Inflammatory macrophage treated with lipopolysaccharide for 4 hours (primary cell): Measurements from ENCODE around the gene GLTP.
A peak's percentile ranks its signal among the peaks of the same experiment; 100 is the strongest.

Experiments
- DNase-seq: peaks from one replicate; pipeline ENCODE4 v3.0.0-alpha.2; 2020

The GLTP gene

DNA sequence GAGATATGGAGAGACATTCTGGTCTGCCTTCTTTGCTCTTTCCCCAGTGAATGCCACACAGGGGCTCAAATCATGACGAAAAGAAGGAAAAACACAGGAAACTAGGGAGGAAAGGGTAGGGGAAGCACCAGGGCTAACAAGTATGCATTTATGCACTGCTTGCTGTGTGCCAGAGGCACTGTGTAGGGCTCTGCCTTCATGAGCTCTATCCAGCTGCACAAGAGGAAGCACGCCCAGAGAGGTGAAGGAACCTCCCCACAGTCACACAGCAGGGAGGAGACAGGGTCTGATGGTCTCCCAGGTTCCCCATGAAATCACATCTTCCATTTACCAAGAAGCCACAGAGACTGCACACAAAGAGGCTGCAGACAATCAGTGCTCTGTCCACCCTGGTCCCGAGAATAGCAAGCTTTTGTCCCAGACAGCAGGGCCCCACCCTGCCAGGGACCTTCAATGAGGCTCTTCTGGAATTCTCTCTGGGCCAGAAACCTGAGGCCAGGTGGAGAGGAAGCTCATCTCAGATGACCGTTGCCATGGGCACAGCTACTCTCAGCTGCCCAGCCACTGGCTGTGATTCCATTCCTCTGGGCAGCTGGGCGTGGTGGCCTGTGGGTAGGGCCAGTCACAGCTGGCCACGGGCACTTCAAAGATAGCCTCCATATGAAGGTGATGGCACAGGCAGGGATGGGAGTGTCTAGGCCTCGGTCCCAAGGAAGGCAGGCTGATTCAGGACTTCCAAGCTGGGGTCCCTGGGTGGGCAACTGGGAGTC, 39.9 kb downstream of the GLTP start:
- no peak for DNase-seq

GRCh38 chr12:109839444-109839843, 40.9 kb downstream of the GLTP start:
- no peak for DNase-seq

GRCh38 chr12:109836916-109837315, 43.4 kb downstream of the GLTP start:
- DNase-seq: no peak

DNA sequence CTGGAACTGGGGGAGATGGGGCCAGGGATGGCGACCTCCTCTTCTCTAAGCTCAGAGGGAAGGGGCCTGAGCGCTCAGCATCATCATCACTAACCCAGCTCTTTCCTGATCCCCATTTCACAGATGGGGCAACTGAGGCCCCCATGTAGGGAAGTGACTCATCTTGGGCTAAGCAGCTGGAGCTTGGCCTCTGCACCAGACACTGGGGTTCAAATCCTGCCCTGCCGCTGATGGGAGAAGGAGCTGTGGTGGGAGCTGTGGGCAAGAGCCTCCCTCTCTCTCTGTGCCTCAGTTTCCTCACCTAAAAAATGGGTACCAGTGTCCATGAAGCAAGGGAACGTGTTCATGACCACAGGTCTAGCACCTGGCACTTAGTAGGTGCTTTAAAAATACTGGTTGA, 44.5 kb downstream of the GLTP start:
- DNase-seq: no peak

GRCh38 chr12:109833307-109834189, 46.8 kb downstream of the GLTP start, which contains the start of gene TRPV4:
TSS of gene TRPV4 (minus strand) at chr12:109833398. CDS start at chr12:109814796, 18,602 bp downstream.
- no peak for DNase-seq

DNA sequence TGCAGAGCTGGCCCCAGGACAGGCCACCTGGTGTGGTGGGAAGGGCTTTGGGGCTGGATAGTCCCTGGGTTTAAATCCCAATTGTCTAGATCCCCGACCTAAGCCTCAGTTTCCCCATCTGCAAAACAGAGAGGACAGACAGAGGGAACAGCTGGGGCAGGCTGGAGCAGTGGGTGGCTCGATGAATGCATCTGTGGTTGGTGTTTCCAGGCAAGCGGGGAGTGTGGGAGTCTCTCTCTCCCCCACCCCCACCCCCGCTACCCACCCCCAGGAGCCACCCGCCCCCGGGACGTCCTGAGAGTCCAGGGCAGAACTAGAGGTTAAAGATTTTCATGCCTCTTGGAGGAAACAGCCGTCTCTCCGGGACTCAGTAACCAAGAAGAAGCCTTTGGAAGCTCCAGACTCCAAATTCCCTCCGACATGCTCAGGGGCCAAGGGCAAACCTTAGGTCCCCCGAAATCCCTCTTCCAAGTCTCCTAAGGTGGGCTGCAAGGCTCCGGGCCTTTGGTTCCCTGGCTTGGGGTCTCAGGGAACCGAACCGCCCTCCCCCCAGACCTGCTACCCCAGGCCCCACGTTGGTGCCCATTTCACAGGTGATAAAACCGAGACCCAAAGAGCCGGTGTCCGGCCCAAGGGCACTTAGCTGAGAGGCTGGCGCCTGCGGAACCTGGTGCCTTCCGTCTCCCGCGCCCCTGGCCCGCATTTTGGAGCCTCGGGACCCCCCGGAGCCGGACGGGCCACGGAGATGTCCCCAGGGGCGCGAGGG, 47.6 kb downstream of the GLTP start:
- DNase-seq: no peak

DNA sequence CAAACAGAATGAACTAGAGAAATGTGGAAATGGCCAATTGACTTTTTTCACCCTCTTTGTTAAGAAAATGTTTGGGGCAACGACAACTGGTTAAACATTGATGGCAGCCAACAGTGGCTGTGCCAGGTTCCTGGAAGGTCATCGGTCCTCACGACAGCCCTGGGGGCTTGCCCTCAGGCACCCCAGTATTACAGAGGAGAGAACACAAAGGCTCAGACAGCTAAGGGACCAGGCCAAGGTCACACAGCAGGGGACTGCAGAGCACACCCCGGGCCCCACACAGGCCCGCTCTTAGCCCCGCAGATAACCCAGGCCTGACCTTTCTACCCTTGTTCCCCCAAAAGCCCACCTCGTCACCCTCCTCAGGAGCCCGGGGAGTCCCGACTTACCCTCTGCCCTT, 48.4 kb downstream of the GLTP start:
- no peak for DNase-seq

- DNase-seq: no peak
Observed at GRCh38 chr12:109831365-109831764, 49.0 kb downstream of the GLTP start.

- no peak for DNase-seq
Observed at GRCh38 chr12:109830718-109831117, 49.6 kb downstream of the GLTP start.

GRCh38 chr12:109830267-109830666, 50.1 kb downstream of the GLTP start:
- no peak for DNase-seq

DNA sequence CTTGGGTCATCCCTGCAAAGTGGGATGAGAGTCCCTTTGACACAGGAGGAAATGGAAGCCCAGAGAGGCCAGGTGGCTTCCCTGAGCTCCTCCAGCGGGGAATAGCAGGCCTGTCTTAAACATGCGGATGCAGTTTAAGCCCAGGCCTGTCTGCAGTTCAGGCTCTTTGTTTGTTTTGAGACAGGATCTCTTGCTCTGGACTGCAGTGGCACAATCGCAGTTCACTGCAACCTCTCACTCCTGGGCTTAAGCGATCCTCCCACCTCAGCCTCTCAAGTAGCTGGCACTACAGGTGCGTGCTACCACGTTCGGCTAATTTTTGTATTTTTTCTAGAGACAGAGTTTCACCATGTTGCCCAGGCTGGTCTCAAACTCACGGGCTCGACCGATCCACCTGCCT, 50.7 kb downstream of the GLTP start:
- DNase-seq: no peak

DNA sequence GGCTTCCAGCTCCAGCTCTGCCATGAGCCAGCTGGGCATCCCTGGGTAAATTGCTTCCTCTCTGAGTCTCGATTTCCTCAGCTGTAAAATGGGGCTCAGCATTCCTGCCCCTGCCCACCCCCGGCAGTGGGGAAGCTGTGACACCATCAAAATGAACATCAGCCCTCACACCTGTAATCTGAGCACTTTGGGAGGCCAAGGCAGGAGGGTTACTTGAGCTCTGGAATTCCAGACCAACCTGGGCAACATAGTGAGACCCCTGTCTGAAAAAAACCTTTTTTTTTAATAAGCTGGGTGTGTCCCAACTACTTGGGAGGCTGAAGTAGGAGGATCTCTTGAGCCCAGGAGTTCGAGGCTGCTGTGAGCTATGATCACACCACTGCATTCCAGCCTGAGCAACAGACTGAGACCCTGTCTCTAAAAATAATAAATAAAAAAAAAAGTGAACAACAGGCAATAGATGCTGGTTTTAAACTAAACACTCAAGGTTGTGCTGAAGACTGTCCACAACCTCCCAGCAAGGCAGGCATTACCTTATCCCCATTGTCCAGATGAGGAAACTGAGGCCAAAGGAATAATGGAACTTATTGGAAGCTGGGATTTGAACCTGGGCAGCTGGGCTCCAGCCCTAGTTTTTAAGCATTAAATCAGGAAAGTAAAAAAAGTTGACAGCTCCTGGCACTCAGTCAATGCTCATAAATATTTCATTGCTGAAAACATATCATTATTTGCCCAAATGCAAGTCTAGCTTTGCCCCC, 51.4 kb downstream of the GLTP start:
- DNase-seq: no peak

DNA sequence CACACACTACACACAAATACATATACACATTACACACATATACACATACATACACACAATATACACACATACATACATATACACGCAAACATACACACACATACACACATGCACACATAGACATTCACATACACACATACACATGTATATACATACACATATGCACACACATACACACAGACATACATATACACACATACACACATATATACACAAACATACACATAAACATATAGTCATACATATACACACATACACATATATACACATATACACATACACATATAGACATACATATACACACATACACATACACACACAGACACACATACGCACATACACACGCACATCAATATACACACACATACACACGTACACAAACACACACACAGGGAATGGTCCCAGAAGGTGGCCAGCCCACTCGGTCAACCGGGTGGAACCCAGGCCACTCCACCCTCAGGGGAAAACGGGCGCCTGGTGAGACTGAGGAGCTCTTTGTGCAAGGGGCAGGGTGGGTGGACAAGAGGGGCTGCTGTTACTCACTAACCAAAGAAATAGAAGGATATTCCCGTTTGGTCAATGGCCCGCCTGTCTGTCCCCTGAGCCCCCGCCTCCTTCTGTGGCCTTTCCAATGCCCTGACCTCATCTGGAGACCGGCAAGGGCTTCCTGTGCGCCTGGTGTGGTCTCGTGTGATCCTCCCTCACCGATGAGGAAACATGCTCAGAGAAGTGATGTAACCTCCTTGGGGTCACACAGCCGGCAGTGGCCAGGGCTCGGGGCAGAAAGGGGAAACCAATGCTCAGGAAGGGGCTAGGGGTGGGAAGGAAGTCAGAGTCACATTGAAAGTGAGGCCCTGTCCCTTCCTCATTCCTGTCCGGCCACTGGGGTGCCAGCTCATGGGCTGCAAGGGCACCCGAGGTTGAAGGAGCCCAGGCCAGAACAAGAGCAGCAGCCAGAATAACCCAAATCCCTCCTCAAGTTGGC, 52.5 kb downstream of the GLTP start:
- DNase-seq: peak; percentile 99

DNA sequence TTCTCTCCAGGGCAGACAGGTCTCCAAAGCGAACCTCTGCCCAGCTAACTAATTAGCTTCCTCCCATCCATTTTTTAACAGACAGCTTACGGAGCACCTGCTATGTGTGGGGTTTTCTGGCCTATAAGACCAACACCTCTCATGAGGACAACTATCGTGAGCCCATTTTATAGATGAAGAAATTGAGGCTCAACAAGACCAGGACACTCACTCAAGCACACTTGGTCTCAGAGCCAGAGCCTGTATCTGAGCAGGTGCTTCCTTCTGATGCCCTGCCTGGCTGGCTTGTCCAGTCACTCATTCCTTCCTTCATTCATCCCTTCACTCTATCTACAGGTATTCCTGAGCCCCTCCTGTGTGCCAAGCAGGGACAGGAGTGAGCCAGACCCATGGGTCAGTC, 53.3 kb downstream of the GLTP start:
- no peak for DNase-seq

DNA sequence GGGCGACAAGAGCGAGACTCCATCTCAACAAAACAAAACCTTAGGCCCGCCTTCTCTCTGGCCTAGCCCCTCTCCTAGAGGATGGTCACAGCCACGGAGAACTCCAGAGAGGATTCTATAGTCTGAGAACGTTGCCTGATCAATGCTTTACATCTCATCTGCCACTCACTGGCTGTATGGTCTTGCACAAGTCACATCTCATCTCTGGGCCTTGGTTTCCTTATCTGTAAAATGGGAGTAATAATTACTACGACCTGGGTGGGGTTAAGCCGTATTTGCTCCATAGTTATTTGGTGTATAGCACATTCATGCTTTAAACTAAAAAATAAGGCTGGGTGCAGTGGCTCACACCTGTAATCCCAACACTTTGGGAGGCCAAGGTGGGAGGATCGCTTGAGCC, 55.6 kb downstream of the GLTP start:
- DNase-seq: no peak

DNA sequence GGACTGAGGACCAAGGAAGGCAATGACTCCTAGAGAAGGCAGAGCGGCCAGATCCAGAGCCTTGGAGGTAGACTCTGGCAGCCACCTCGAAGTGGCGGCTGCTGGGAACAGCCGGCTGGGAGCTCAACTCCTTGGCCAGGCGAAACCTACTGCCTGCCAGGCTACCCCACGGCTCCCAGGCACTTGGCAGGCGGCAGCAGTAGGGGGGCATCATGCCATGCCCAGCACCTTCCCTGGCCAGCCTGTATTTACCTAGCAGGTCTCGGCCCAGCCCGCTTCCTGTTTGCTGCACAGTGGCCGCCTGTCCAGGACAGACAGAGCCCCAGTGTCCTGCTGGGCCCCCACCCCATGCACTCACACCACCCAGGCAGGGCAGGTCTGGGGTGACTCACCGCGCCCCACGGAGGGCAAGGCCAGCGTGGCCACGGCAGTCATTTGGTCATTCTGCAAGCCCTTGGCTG, 57.4 kb downstream of the GLTP start:
- no peak for DNase-seq

- DNase-seq: no peak
Observed at GRCh38 chr12:109822416-109822815, 57.9 kb downstream of the GLTP start.

DNA sequence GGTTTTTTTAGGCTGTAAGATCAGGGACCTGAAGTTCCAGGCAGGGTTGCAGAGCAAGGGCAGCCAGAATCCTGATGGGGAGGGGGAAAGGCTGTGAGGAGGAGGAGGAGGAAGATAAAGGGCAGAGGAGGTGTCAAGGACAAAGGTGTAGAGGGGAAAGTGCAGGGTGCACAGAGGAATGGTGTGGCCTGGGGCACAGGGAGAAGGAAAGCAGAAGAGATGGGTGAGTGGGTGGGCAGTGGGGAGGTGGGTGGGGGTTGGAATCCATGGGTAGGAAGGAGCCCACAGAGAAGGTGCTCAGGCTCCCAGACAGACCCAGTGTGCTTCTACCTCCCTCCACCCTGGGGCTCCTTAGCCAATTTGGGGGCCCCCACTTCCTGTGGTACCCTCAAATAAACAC, 58.4 kb downstream of the GLTP start:
- no peak for DNase-seq

DNA sequence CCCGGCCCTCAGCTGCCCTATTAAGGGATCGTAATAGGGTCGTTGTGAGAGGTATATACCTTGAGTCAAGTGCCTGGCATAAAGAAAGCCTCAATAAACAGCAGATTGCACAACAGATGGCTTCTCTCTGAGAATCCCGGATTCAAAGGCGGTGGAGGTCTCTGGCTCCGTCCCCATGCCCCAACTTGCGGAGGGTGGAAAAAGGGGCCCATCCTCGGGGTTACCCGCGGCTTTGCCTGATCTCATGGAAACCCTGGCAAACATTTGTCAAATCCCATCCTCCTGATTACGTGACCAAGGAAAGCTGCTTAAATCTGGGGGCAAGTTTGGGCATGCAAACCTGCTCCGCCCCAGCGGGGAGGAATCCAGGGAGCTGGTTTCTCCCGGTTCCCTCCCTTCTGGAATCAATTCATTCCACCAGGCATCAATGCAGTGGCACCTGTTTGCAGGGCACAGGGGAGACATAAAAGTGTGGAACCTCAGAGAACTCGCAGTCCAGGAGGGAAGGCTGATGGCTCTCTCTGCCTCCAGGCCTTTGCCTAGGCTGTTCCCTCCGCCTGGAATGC, 59.4 kb downstream of the GLTP start:
- DNase-seq: no peak

- DNase-seq: no peak
Observed at GRCh38 chr12:109818905-109819500, 61.3 kb downstream of the GLTP start.
